Mammary epithelial cell (primary cell): ENCODE measurements around the gene CCRL2.

Experiments used
- EZH2 ChIP-seq: IDR thresholded peaks from 2 replicates; pipeline ENCODE4 v1.6.1; 2012; ENCODE audit warnings: low read length, inconsistent platforms, borderline replicate concordance
- TF ChIP-seq, protein P1 (sequence below), 2 donors: IDR thresholded peaks in 1 of 2; conservative IDR thresholded peaks in 1 of 2; 2 replicates each; pipeline ENCODE4 v1.5.1; 2011 to 2012; ENCODE audit warnings: inconsistent platforms in 2 of 2, low read length in 2 of 2, mild to moderate bottlenecking in 2 of 2, control low read depth in 1 of 2, low read depth in 1 of 2; ENCODE audit not compliant: insufficient read depth in 1 of 2; ENCODE audit errors: extremely low read depth in 1 of 2

DNA sequence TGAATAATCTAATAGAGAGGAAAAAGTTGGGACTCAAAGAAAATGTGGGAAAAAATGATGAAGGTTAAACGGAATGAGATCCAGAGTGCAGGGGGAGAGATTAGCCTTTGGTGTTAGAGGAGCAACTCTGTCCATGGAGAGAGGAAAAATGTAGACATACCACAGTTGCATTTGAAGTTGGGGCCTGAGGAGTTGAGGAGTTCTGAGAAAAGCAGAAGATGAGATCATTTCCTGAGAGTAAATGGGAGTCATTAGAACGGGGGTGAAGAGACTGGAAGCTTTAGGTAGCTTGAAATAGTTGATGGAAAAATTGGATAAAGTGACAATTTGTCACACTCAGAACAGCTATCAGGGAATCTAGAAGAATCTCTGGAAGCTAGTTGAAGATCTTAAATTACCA is 7.5 kb upstream of the CCRL2 start:
- TF ChIP-seq, protein P1, sequence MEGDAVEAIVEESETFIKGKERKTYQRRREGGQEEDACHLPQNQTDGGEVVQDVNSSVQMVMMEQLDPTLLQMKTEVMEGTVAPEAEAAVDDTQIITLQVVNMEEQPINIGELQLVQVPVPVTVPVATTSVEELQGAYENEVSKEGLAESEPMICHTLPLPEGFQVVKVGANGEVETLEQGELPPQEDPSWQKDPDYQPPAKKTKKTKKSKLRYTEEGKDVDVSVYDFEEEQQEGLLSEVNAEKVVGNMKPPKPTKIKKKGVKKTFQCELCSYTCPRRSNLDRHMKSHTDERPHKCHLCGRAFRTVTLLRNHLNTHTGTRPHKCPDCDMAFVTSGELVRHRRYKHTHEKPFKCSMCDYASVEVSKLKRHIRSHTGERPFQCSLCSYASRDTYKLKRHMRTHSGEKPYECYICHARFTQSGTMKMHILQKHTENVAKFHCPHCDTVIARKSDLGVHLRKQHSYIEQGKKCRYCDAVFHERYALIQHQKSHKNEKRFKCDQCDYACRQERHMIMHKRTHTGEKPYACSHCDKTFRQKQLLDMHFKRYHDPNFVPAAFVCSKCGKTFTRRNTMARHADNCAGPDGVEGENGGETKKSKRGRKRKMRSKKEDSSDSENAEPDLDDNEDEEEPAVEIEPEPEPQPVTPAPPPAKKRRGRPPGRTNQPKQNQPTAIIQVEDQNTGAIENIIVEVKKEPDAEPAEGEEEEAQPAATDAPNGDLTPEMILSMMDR (conservative IDR thresholded peaks at IDR 0.05 in 1 of 2, IDR thresholded peaks at IDR 0.05 in 1 of 2; ENCODE audit: extremely low read depth in 1 of 2, insufficient read depth in 1 of 2, low read depth in 1 of 2, low read length in 2 of 2): no peak
- TF ChIP-seq EZH2: no peak
